RWPE1 (cell line): ENCODE measurements around the gene LIME1.

Experiments
- CTCF ChIA-PET: fragments of 350-600 bp; sonication (Branson Sonifier 250); formaldehyde crosslinking; extraction: SDS; loops from one replicate; lab custom pipeline; 2021; lab: Yijun Ruan, JAX
- POLR2A ChIA-PET: fragments of 400-600 bp; formaldehyde crosslinking; extraction: SDS; loops from one replicate; lab custom pipeline; 2020; ENCODE audit warnings: antibody characterized with exemption; ENCODE audit not compliant: low non-redundant PET; lab: Yijun Ruan, JAX
- DNase-seq: peaks from one replicate; pipeline ENCODE4 v3.0.0; 2012; ENCODE audit warnings: low spot score
- H3K27ac ChIP-seq: fragments of 450-650 bp; 2 replicates; pipeline ENCODE4 v1.5.1; 2017
- CTCF ChIP-seq: fragments of 450-650 bp; conservative IDR thresholded peaks from 2 replicates; pipeline ENCODE4 v1.5.1; 2017; ENCODE audit warnings: low read depth, mild to moderate bottlenecking

Gene LIME1

DNA sequence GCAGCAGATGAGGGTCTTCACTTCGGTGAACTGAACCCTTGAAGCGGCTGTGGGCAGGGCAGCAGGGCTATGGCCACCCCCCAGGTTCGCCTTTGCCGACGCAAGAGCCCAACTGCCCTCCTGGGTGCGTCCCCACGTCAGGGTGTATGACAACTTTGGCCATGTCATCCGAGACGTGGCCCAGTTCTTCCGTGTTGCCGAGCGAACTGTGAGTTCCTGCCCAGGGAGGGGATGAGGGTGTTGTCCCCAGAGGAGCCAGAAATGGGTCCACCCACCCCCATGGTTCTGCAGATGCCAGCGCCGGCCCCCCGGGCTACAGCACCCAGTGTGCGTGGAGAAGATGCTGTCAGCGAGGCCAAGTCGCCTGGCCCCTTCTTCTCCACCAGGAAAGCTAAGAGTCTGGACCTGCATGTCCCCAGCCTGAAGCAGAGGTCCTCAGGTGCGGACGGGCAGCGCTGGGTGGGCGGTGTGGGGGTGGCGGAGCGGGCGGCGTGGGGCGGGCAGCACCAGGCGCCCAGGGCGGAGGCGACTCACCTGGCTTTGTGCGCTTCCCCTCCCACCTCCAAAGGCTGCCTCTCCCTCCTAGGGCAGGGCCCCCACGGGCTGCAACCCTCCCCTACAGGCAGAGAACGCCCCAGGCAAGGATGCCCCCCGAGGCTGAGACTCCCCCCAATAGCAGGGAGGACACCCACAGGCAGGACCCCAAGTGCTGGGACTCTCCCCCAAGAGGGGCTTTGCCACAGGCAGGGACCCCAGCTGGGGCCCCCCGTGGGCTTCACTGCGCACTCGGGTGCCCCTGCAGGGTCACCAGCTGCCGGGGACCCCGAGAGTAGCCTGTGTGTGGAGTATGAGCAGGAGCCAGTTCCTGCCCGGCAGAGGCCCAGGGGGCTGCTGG is 46.2 kb upstream of the LIME1 start:
- no peak for DNase-seq
- H3K27ac ChIP-seq: peak overlapping the region; percentile 89
- ChIA-PET POLR2A (no interaction called here), CTCF (no interaction called here)
- no peak for TF ChIP-seq CTCF

GRCh38 chr20:63690898-63691710 is 45.4 kb upstream of the LIME1 start:
- peak overlapping the region; percentile 89 for H3K27ac ChIP-seq
- ChIA-PET POLR2A (interaction anchor here (1.3 kb wide), 1 partner anchor 15 kb away, joined by 7 read pairs; no protein-coding TSS in a partner anchor), CTCF (no interaction called here)
- no peak for TF ChIP-seq CTCF
- DNase-seq: no peak

GRCh38 chr20:63691711-63692435 is 44.6 kb upstream of the LIME1 start:
- TF ChIP-seq CTCF: no peak
- no peak for DNase-seq
- H3K27ac ChIP-seq: peak overlapping the region; percentile 89
- ChIA-PET POLR2A (interaction anchor here (1.3 to 1.4 kb wide), 2 partner anchors 9 to 14 kb away, joined by 5 to 7 read pairs; no protein-coding TSS in a partner anchor), CTCF (no interaction called here)

DNA sequence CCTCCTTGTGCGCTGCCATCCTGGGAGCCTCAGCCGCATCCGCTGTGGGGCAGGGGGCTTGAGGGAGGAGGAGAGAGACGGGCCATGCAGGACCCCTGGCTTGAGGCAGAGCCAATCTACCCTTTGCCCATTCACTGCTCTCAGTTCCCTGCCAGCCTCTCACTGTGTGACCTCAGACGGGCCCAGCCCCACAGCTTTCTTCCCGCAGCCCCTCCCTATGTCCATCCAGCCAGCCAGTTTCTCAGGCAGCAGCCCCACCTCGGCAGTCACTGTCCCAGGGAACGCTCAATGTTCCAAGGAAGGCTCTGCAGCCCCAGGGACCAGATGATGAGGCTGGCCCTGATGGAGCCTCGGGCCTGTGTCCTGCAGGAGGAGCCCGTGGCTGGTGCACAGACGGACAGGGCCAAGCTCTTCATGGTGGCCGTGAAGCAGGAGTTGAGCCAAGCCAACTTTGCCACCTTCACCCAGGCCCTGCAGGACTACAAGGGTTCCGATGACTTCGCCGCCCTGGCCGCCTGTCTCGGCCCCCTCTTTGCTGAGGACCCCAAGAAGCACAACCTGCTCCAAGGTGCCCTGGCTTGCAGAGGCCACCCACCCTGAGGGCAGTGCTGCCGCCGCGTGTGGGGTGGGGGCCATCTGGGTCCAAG is 43.9 kb upstream of the LIME1 start:
- CTCF ChIA-PET: no interaction called here
- POLR2A ChIA-PET: interaction anchor here (1.3 to 1.4 kb wide), 2 partner anchors 10 to 14 kb away, joined by 5 to 7 read pairs; no protein-coding TSS in a partner anchor
- no peak for DNase-seq
- TF ChIP-seq CTCF: no peak
- peak overlapping the region; percentile 89 for H3K27ac ChIP-seq

DNA sequence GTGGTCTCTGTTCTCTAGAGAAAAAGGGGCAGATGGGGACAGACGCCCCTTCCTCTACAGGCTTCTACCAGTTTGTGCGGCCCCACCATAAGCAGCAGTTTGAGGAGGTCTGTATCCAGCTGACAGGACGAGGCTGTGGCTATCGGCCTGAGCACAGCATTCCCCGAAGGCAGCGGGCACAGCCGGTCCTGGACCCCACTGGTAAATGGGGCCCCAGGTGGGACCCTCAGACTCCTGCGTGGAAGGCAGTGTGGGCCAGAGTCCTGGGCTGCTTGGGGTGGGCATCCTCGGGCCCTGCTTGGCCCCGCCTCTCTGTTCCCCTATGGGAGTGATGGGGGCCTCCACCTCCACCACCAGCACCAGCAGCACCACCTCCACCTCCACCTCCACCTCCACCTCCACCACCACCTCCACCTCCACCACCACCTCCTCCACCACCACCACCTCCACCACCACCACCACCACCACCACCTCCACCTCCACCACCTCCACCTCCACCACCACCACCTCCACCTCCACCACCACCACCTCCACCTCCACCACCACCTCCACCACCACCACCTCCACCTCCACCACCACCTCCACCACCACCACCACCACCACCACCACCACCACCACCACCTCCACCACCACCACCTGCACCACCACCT is 43.3 kb upstream of the LIME1 start:
- no peak for TF ChIP-seq CTCF
- DNase-seq: no peak
- POLR2A ChIA-PET: interaction anchor here (1.4 kb wide), 1 partner anchor 10 kb away, joined by 5 read pairs; no protein-coding TSS in a partner anchor
- peak overlapping the region; percentile 89 for H3K27ac ChIP-seq
- CTCF ChIA-PET: no interaction called here
